GM19467 (cell line): ENCODE results near the gene MLIP.

Experiments
- ATAC-seq: cut with Tn5 transposase; IDR thresholded peaks from one replicate; pipeline ENCODE4 v1.9.1; 2021; ENCODE audit warnings: mild to moderate bottlenecking, moderate library complexity; ENCODE audit not compliant: unreplicated experiment

Gene MLIP

DNA sequence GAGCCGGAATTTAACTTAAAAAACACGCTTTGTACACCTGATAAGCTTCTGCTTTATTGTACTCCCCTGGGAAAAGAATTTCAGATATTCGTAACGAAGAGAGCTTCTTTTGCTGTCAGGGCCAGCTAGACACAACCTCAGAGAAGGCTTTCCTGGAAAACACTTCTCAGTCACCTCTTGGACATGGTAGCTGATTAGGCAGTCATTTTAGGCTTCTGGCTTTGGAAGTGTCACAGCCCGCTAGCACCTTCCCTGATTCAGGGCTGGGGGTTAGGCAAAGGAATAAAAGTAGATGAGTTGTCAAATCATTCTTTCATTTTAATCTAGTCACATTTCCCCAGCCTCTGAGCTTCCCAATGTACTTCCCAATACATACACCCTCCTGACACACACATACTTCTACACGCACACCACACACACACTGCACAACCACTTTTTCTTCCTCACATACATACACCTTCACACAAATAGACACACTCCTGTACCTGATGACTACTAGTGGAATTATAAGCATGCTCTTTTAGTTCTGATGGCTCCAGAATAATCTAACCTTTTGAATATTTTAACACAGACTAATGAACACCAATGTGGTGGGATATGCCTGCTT, 162.1 kb downstream of the MLIP start:
- no peak for ATAC-seq

DNA sequence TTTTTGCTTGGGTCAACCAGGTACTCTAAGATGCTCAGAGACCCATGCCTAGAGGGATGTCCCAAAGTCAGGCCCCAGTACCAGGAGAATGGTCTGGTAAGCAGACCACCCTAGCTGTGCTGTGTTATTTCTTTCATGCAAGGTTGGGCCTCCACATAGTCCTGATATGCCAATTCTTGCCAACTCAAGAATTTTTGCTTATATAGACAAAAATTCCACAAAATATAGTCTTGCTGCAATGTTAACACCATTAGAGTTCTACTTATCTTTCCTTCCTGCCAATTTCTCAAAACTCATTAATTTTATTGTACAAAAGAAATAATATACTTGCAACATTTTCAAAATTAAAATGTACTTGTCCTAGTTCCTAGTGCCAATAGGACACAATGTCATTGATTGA, 163.1 kb downstream of the MLIP start:
- ATAC-seq = no peak

DNA sequence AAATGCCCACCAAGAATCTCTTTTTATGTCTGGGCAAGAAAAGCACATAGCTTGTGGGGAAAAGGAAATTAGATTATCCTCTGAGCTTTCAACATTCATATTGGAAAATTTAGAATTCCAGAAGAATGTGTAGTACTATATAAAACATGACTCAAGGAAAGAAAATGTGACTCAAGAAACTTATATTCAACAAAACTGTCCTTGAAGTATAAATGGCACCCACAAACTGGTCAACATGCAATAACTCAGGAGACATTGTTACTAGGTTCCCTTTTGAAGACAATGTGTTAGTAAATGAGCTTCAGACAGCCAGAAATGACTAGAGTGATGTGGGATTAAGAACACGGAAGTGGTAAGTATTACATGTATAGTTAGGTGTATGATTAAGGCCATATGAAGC, 170.9 kb downstream of the MLIP start:
- no peak for ATAC-seq

DNA sequence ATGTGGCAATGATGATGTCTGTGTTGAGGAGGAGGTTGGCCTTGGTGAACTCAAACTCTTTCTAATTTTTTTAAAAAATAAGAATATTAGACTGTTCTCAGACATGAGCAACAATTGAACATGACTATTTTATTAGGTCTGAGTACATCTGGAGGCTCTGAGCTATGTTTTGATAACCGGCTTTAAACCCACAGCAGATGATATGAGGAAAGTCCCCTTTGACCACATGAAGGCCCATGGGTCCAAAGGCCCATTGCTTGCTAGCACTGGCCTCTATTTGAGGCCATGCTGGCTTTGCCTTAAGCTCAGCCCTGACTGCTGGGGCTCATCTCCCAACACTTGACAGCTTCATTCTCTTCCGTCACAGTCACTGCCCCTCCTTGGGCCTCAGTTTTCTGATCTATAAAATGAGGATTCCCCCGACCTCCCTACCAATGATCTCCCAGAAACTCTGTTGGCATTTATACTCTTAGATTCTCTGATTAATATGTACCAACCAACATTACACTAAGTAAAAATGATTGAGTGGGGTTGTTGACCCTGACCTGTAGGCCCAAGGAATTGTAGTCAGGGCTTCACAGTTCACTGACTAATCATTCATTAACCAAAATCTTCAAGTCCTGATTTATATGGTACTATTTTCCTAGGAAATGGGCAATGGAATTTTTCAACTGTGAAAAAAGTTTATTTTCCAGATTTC, 173.1 kb downstream of the MLIP start:
- ATAC-seq = no peak

DNA sequence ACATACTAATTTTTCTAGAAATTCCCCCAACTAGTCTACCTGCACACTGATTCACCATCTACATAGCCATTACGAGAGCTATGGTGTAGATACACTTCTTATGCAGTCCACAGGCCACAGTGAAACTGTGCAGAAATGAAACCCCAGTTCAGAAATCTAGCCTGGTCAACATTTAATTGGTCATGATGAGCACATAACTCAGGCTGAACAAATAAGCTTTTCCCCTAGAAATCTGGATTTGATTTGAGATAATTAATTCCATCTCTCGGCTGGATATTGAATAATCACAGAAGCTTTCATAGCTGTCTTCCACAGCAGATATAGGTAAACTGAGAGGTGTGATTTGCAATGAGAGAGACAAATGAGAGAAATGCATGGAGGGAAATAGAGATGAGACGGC, 174.4 kb downstream of the MLIP start:
- ATAC-seq = no peak

DNA sequence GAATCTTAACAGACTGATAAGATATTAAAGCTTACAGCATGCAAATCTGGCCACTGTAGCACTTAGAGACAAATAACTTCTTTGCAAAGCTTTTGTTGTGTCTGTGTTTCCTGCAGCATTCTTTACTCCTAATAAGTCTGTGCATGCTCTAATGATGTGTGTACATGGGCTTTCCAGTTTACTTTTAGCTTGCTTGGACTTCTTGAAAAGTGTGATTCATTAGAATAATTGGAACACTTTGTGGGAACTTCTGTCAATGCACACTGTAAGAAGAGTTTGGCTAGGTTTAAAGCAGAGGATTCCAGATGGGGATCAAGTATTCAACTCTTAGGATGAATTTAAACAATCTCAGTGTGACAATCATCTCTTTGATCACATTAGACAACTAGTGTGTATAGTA, 174.9 kb downstream of the MLIP start:
- no peak for ATAC-seq

DNA sequence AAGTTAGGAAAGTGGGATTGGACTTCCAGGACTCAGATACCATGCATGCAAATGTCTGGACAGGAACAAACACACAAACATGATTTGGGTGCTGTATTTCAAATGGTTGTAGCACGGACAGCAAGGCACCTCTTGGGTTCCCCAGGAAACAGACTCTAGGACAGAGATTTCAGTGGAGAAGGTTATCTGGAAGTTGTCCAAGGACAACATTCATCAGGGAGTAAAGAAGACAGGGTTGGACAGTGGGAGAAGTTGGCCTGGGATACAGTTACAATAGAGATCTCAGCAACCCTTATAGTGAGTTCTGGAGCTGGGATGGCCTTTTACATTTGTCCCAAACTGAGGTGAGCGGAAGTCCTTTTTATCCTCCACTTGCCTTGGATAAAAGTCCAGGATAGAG, 177.2 kb downstream of the MLIP start:
- ATAC-seq = no peak

DNA sequence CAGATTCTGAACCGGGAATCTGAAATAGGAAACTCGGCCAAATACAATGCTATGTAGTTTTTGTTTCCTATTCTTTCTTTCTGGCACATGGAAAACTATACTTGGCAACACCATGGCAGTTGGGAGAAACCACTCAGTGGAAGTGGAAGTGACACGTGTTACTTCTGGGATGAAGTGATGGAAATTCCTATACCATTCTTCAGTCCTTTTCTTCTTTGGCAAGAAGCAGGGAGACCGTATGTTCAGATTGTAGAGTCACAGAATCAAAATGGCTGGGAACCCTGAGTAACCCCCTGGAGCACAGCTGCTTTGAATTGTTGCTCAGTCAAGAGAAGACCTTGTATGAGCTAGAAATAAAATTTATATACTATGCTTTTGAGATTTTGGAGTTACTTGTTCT, 178.2 kb downstream of the MLIP start:
- no peak for ATAC-seq

DNA sequence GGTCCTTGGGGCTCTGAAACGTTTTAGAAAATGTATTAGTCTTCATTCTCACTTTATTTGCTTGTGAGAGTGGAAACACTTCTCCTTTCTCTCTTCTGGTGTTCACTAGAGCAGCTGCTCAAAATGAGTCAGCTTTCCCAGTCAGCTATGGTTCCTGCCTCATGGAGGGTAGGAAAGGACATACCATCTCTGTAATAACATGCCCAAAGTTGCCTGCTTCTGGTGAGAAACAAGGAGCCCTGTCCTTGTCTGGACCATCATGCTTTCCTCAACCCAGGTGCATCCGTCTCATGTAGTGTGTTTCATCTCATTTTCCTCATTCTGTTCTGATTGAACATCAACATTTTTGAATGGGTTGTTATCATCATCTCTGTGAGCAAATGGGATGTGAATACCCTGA, 179.9 kb downstream of the MLIP start:
- ATAC-seq = peak; percentile 67

DNA sequence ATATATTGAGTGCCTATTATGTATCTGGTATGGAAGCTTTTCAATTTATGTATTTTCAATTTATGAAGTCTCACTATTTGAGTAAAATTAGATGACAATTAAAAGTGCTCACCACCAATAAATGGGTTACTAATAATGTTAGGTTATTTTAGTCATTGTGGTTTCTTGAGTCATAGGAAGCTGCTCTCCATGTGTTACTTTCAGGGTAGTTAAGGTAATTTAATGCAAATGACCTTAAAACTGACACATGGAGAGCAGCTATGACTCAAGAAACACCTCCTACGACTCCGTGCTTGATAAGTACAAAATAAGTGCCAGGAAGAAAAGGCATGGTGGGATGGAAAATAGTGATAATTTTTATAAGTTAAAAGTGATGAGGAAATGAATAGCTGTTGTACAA, 180.5 kb downstream of the MLIP start:
- ATAC-seq = peak; percentile 92

DNA sequence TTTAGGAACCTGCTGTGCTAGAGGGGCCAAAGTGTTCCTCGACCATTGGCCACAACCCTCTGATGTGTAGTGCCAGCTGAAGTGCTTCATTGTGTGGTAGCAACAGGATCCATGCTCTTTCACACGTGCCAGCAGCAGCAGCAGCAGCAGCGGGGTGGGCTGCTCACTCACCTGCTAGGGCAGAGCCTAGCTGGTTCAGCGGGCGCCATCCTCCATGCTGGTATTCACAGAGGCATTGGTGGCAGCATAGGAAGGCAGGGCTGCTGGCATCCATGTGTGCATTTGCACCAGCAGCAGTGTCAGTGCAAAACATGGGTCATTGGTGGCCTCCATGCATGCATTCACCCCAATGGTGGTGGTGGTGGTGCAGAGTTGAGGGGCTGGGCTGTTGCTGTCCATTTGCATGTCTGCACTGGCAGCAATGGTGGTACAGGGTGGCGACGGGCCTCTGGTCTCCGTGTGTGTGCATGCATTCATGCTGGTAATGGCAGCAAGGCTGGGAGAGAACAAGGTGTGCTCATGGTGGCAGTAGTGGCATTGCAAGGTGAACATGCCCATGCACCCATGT, 183.8 kb downstream of the MLIP start:
- ATAC-seq = no peak

DNA sequence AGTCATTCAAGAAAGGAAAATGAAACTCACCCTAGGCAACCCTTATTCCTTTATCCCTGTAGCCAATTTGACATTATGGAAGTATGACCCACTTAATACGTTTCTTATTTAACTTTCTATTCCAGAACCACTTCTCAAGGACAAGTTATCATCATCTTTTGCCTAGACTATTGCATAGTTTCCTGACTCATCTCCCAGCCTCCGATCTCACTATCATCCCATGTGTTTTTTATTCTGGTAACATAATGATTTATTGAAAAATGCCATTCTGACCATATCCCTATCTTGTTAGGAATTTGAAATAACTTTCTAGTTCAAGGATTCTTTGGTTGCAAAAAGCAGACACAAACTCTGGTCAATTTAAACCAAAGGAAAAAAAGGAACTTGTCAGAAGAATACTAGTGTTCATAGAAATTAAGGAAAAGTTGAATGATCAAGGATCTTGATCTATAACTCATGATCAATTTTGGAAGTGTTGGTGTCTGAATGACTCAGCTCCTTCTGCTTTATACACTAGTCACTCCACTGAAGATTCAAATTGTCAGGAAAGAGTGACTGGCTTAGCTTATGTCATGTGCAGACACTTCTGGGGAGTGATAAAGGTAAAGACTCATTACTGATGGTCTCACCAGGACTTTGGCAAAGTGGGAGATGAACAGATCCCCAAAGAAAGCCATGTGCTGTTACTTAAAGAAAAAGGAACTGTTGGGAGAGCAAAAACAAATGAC, 188.5 kb downstream of the MLIP start:
- ATAC-seq = no peak

DNA sequence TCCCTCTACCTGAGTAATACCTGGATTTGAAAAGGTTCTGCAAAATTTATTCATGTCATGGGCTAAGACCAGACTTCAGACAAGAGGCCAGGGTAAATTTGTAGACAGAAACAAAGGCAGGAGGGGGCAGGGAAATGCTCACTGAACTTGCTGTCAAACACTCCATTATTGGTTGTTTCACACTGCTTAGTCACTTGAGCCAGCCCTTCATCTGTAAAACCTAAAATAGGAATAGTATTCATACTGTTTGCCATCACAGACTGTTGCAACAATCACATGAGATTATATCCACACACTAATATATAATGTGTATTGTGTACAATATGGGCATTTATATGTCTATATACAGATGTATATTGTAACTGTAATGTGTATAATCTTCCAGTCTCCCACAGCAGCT, 190.5 kb downstream of the MLIP start:
- ATAC-seq = no peak

DNA sequence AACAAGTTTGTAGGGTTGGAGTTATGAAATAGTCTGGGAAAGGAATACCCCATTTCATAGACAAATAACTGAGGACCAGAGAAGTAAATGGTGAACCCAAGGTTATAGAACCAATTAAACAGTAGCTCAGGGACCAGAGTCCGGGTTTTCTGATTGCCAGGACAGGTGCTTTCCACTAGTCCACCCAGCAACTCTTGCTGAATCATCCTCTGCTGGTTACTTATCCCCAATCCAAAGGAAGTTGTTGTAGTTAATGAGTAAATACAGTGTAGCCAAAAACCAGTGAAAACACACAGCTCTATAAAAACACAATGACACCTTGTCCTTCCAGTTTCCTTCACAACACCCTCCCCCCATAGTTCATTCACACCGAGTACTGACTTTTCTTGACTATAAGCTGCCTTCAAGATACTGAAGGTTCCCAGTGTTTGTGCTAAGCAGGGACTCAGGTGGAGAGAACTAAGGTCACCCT, 196.2 kb downstream of the MLIP start:
- ATAC-seq = peak; percentile 69

DNA sequence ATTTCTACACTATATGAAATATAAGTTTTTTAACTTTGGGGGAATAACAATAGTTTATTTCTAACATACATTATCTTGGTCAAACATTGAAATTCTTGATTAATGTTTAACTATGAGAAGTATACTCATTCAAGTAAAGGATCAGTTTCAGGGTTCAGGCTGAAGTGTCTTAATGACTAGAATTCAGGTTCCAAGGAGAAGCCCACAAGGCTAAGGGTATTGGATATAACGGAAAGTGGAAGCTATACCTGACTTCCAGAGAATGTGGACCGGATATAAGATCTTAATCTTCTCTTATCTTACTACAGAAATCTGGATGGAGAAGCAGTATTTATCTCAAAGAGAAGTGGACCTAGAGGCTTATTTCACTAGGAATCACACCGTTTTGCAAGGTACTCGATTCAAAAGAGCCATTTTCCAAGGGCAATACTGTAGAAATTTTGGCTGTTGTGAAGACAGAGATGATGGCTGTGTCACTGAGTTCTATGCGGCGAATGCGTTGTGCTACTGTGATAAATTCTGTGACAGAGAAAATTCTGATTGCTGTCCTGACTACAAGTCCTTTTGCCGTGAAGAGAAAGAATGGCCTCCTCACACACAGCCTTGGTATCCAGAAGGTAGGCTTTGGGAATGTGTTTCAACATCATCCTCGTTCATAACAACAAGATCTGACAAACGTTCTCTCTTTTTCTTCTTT, 197.2 kb downstream of the MLIP start, which contains the start of gene TINAG:
Gene TINAG (plus strand): TSS at position 153 of the 697 bp plus-strand sequence. CDS start 110 bp downstream, at position 263.
- peak; percentile 33 for ATAC-seq

DNA sequence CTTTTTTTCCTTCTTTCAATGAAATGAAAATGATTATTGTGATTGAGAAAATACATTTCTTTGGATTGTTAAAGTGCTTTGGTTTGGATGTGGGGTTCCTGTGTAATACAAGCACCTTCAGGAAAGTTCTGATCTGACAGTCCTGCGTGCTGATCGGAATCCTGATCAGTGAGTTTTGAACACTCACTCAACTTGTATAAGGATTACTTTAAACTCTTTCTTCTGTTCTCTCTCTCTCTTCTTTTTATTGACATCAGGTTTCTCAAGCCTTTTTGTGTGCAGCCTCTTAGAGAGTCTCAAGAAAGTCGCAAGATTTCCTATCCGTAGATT, 197.7 kb downstream of the MLIP start:
- no peak for ATAC-seq

DNA sequence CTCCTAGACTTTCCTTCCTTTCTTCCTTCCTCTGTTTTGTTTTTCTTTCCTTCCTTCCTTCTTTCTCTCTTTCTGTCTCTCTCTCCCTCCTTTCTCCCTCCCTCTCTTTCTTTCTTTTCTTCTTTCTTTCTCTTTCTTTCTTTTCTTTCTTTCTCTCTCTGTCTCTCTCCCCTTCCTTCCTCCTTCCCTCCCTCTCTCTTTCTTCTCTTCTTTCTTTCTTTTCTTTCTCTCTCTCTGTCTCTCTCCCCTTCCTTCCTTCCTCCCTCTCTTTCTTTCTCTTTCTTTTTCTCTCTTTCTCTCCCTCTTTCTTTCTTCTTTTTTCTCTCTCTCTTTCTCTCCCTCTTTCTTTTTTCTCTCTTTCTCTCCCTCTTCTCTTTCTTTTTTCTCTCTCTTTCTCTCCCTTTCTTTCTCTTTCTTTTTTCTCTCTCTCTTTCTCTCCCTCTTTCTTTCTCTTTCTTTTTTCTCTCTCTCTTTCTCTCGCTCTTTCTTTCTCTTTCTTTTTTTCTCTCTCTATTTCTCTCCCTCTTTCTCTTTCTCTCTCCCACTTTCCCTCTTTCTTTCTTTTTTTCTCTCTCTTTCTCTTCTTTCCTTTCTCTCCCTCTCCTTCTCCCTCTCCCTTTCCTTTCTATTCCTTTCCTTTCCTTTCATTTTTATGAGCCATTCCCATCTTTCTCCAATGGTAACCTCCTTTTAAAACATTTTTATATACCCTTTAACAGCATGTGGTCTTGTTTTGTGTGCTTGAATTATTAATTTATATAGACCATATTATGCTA, 199.3 kb downstream of the MLIP start:
- ATAC-seq = no peak

DNA sequence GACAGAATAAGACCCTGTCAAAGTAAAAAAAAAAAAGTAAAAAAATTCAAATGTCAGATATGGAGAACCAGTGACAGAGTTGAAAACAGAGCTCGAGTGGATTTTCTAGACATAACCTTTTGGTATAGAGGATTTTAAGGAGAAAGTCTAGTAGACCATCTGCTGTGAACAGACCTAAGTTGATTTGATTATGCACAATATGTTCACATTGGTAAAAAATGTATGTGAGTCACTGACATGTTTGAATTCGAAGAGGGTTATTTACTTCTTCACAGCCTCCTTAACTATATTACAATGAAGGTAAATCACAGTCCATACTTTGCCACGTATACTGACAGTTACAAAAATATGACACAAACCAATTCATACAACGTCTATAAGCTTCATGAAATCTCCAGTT, 204.4 kb downstream of the MLIP start:
- no peak for ATAC-seq
